Stomach (tissue), 9 donors: ENCODE measurements around the gene RABAC1. TPM values are rescaled to one million over a fixed set of nuclear protein-coding genes. Genes with fewer than 3 reads are reported as not detected.

Experiments
- DNase-seq, 2 donors: peaks; one replicate each; pipeline versions ENCODE4 v3.0.0 to v3.0.0-alpha.2; 2013 to 2019
- H3K27ac ChIP-seq, 5 donors: fragments of 200-600 bp in 4 of 5; sonication (generic) in 4 of 5; one replicate each; pipeline ENCODE4 v1.5.1; 2013 to 2019; ENCODE audit warnings: mild to moderate bottlenecking in 1 of 5, moderate library complexity in 1 of 5
- H3K27me3 ChIP-seq, 3 donors: fragments of 200-600 bp; sonication (generic); one replicate each; pipeline ENCODE4 v1.5.1; 2017 to 2019; ENCODE audit warnings: mixed run types in 1 of 3
- H3K36me3 ChIP-seq, 4 donors: fragments of 200-600 bp; sonication (generic); 1 replicate in 3 of 4; 2 replicates in 1 of 4; pipeline ENCODE4 v1.5.1; 2016 to 2019
- H3K4me1 ChIP-seq, 4 donors: fragments of 200-600 bp; sonication (generic); one replicate each; pipeline ENCODE4 v1.5.1; 2016 to 2019
- H3K4me3 ChIP-seq, 4 donors: fragments of 200-600 bp; sonication (generic) in 3 of 4; one replicate each; pipeline ENCODE4 v1.5.1; 2016 to 2019; ENCODE audit warnings: mild to moderate bottlenecking in 1 of 4
- H3K9me3 ChIP-seq, 4 donors: fragments of 200-600 bp; sonication (generic); one replicate each; pipeline ENCODE4 v1.5.1; 2016 to 2019
- EP300 ChIP-seq: sonication (generic); formaldehyde crosslinking; IDR thresholded peaks from one replicate; pipeline ENCODE4 v1.6.1; 2017; ENCODE audit warnings: antibody characterized with exemption
- POLR2A ChIP-seq, 4 donors: fragments of 450-650 bp; IDR thresholded peaks; one replicate each; pipeline ENCODE4 v1.6.1; 2016; ENCODE audit warnings: antibody characterized with exemption in 4 of 4, control low read depth in 2 of 4, mild to moderate bottlenecking in 1 of 4, moderate library complexity in 1 of 4
- POLR2AphosphoS5 ChIP-seq, 3 donors: sonication (generic); formaldehyde crosslinking; IDR thresholded peaks; one replicate each; pipeline ENCODE4 v1.6.1; 2016; ENCODE audit warnings: antibody characterized with exemption in 3 of 3
- WGBS, 5 donors: extraction: QIAGEN DNeasy Blood & Tissue Kit in 3 of 5; methylation state at CpG; one replicate each; pipeline versions ENCODE4 v1.1.5 to v1.1.7; 2013 to 2018; 5-methylcytosine and 5-hydroxymethylcytosine counted together
- intact Hi-C: fragments of 100-400 bp; cut with DNase I; formaldehyde crosslinking; loops from one replicate; pipeline ENCODE4 v1.15.1; 2023; ENCODE audit warnings: low total_unique reads
- polyA plus RNA-seq, 3 donors: library from polyadenylated mRNA; stranded (reverse); fragments of 200-250 nt; gene quantifications; one replicate each; pipeline ENCODE4 v1.2.3, GENCODE V29; 2013
- total RNA-seq, 5 donors: library from RNA; depleted of rRNA; stranded (reverse); fragments of >200 nt; gene quantifications; one replicate each; pipeline versions ENCODE4 v1.1.0 to v1.2.3, GENCODE V29; 2014 to 2016
- TF ChIP-seq, protein P1 (sequence below), 7 experiments: fragments of 450-650 bp in 4 of 7; fragments of 200-600 bp in 3 of 7; sonication (generic) in 3 of 7; IDR thresholded peaks; one replicate each; pipeline ENCODE4 v1.5.1; 2016 to 2019; ENCODE audit warnings: antibody characterized with exemption in 7 of 7, control low read depth in 2 of 7, mild to moderate bottlenecking in 1 of 7
- donor health status: healthy with polysubstance abuse.
- donor health status: Bipolar disorder and iron deficiency.
- donor health status: healthy.

Gene RABAC1
- total and polyA plus RNA-seq, 8 donors: 44.6 to 499 (median 132) TPM

DNA sequence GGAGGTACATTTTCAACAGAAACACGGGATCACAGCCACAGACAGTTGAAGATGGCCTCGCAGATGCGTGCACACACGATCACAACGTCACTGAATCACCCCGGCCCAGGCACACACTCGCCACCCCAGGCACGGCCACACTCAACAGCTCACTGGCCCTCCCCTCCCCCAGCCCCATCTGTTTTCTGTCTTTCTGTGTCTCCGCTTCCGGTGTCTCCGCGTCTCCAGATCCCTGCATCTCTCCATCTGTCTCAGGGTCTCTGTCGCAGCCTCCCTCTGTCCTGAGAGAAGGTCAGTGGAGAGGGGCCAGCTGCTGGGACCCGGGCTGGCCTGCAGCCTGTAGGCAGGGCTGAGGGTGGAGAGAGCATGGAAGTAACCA is 38.7 kb upstream of the RABAC1 start:
- peak in 1 of 2 donors; percentile 38 for DNase-seq
- H3K36me3 ChIP-seq: no peaks in the 10 kb centered on the region
- H3K4me3 ChIP-seq: no peak overlapping the region
- intact Hi-C loops: no loop called here
- H3K27me3 ChIP-seq: peaks cover 11 to 98% (median 96%) of the 10 kb centered on the region in 3 donors
- no peaks in the 10 kb centered on the region for H3K9me3 ChIP-seq
- WGBS, 5 donors: 3 to 12% (median 10%) methylated on average over 14 of the region's 14 CpGs
- peaks cover 19 to 39% (median 32%) of the 10 kb centered on the region in 4 donors for H3K4me1 ChIP-seq
- no peak overlapping the region for H3K27ac ChIP-seq
- TF ChIP-seq, protein P1, sequence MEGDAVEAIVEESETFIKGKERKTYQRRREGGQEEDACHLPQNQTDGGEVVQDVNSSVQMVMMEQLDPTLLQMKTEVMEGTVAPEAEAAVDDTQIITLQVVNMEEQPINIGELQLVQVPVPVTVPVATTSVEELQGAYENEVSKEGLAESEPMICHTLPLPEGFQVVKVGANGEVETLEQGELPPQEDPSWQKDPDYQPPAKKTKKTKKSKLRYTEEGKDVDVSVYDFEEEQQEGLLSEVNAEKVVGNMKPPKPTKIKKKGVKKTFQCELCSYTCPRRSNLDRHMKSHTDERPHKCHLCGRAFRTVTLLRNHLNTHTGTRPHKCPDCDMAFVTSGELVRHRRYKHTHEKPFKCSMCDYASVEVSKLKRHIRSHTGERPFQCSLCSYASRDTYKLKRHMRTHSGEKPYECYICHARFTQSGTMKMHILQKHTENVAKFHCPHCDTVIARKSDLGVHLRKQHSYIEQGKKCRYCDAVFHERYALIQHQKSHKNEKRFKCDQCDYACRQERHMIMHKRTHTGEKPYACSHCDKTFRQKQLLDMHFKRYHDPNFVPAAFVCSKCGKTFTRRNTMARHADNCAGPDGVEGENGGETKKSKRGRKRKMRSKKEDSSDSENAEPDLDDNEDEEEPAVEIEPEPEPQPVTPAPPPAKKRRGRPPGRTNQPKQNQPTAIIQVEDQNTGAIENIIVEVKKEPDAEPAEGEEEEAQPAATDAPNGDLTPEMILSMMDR (IDR thresholded peaks at IDR 0.05): no peak
- TF ChIP-seq POLR2AphosphoS5 (IDR thresholded peaks at IDR 0.05) (no peak), POLR2A (IDR thresholded peaks at IDR 0.05) (no peak), EP300 (no peak)

DNA sequence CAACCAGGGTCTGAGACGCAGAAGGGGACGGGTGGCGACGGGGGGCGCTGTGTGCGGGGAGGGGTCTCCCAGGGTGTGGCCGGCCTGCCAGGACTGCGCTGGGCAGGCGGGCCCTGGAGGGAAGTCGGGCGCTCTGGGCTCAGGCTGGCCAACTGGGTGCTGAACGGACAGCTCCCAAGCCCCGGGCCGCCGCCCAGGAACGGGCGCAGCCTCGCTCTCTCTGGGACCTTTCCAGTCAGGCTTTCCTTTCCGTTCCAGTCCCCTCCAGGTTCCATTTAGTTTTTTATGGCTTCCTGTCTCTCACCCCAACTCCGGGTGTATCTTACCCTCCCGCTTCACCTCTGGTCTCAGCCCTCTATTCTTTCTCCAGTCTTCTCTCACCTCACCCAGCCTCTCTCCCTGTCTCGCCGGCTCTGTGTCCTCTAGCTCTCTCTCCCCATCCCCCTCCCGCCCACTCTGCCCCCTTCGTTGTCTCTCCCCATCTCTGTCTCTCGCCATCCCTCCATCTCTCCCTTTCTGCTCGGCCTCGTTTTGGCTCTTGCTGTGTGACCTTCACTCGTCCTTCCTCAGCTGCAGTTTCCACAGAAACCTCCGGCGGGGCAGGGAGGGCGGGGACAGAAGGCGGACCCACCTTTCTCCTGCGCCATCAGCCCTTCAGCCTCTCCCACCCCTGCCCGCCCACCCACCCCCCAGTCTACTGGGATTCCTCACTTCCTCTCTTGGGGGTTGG is 38.2 kb upstream of the RABAC1 start:
- H3K4me1 ChIP-seq: peaks cover 19 to 39% (median 32%) of the 10 kb centered on the region in 4 donors
- no peaks in the 10 kb centered on the region for H3K36me3 ChIP-seq
- DNase-seq: peak; percentile 43 to 82
- WGBS, 5 donors: 2 to 4% (median 3%) methylated on average over 35 of the region's 35 CpGs
- TF ChIP-seq POLR2AphosphoS5 (IDR thresholded peaks at IDR 0.05): no peak
- TF ChIP-seq, protein P1 (IDR thresholded peaks at IDR 0.05): no peak
- no peak for TF ChIP-seq POLR2A (IDR thresholded peaks at IDR 0.05)
- TF ChIP-seq EP300: no peak
- no peak overlapping the region for H3K27ac ChIP-seq
- H3K9me3 ChIP-seq: no peaks in the 10 kb centered on the region
- intact Hi-C loops: no loop called here
- H3K4me3 ChIP-seq: no peak overlapping the region
- H3K27me3 ChIP-seq: peaks cover 11 to 99% (median 96%) of the 10 kb centered on the region in 3 donors

DNA sequence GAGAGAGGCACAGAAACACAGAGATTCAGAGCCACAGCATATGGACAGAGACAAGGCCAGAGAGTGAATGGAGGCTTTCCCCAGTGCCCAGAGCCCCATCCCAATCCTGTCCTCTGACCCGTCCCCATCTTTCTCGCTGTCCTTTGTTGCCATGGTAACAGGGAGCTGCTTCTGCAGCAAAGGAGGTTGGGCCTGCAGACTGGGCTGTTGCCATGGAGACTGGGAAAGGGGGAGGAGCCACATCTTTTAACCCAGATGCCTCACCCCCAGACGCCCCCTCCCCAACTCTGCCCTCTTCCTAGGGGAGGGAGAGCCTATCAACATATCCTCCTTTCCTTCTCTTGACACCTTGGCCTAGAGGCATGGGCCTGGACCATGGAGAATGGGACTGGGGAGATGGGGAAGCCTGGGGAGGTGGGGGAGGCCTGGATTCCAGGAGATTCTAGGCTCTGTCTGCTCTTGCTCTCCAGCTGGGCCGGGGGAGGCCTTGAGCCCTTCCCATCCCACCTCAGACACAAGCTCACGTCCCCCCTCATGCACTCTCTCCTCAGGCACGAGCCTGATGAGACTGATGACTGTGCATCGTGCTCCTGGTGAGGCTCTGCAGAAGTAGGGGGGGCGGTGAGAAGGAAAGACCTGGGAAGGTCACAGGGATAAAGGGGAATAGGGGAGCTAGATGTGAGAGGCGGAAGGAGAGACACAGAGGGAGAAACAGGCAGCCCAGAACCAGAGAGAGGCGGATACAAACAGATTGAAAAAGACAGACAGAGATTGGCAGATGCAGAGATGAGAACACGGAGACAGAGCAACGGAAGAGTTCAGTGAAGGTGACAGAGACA is 37.1 kb upstream of the RABAC1 start:
- H3K4me1 ChIP-seq: peaks cover 19 to 39% (median 32%) of the 10 kb centered on the region in 4 donors
- no peak for TF ChIP-seq POLR2AphosphoS5 (IDR thresholded peaks at IDR 0.05)
- TF ChIP-seq EP300: no peak
- TF ChIP-seq, protein P1 (IDR thresholded peaks at IDR 0.05): no peak
- TF ChIP-seq POLR2A (IDR thresholded peaks at IDR 0.05): no peak
- intact Hi-C loops: no loop called here
- no peak overlapping the region for H3K27ac ChIP-seq
- H3K4me3 ChIP-seq: no peak overlapping the region
- no peaks in the 10 kb centered on the region for H3K36me3 ChIP-seq
- peaks cover 11 to 100% (median 99%) of the 10 kb centered on the region in 3 donors for H3K27me3 ChIP-seq
- WGBS, 5 donors: 38 to 41% (median 41%) methylated on average over 12 of the region's 12 CpGs
- peak in 1 of 2 donors; percentile 23 for DNase-seq
- H3K9me3 ChIP-seq: no peaks in the 10 kb centered on the region
